Measurements from ENCODE around the gene CHAC1.

CHAC1 gene

DNA sequence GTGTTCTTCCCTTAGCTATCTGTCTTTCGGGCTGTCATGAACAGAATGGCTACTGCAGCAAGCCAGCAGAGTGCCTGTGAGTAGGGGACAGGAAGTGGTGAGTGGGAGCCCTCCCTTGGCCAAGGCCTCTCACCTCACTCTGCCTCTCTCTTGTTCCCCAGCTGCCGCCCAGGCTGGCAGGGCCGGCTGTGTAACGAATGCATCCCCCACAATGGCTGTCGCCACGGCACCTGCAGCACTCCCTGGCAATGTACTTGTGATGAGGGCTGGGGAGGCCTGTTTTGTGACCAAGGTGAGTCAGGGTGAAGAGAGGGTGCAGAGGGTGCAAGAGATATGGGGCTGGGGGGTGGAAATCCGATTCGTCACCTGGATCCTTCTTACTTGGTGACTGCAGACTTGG is 21.1 kb upstream of the CHAC1 start:
- Histone ChIP-seq H3K9me2 (replicated peaks; ENCODE audit: insufficient read depth, low read length) (no peaks in the 10 kb centered on the region), H3F3A (ENCODE audit: insufficient read depth) (no peaks in the 10 kb centered on the region), H3K27me3 (ENCODE audit: low read length) (no peaks in the 10 kb centered on the region), H3K4me3 (ENCODE audit: insufficient read depth, low read length, poor library complexity, severe bottlenecking) (no peak overlapping the region), H3K4me2 (ENCODE audit: low read depth, low read length, poor library complexity, severe bottlenecking) (no peak overlapping the region), H3K9ac (ENCODE audit: low read length) (no peak overlapping the region), H3K79me2 (ENCODE audit: insufficient read depth, low read length) (no peaks in the 10 kb centered on the region), H4K20me1 (ENCODE audit: low read depth, low read length) (no peaks in the 10 kb centered on the region), H3K27ac (ENCODE audit: low read depth, low read length) (no peak overlapping the region), H3K9me3 (ENCODE audit: insufficient read depth, low read length) (no peaks in the 10 kb centered on the region), H2AFZ (ENCODE audit: low read depth, low read length, severe bottlenecking) (no peak overlapping the region), H3K36me3 (ENCODE audit: low read length) (no peaks in the 10 kb centered on the region)
- TF ChIP-seq, protein P1, sequence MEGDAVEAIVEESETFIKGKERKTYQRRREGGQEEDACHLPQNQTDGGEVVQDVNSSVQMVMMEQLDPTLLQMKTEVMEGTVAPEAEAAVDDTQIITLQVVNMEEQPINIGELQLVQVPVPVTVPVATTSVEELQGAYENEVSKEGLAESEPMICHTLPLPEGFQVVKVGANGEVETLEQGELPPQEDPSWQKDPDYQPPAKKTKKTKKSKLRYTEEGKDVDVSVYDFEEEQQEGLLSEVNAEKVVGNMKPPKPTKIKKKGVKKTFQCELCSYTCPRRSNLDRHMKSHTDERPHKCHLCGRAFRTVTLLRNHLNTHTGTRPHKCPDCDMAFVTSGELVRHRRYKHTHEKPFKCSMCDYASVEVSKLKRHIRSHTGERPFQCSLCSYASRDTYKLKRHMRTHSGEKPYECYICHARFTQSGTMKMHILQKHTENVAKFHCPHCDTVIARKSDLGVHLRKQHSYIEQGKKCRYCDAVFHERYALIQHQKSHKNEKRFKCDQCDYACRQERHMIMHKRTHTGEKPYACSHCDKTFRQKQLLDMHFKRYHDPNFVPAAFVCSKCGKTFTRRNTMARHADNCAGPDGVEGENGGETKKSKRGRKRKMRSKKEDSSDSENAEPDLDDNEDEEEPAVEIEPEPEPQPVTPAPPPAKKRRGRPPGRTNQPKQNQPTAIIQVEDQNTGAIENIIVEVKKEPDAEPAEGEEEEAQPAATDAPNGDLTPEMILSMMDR (IDR thresholded peaks at IDR 0.05; ENCODE audit: insufficient read depth, low read length, poor library complexity, severe bottlenecking), result no peak
- no peak for TF ChIP-seq EZH2phosphoT487 (conservative IDR thresholded peaks at IDR 0.05; ENCODE audit: low read length)

DNA sequence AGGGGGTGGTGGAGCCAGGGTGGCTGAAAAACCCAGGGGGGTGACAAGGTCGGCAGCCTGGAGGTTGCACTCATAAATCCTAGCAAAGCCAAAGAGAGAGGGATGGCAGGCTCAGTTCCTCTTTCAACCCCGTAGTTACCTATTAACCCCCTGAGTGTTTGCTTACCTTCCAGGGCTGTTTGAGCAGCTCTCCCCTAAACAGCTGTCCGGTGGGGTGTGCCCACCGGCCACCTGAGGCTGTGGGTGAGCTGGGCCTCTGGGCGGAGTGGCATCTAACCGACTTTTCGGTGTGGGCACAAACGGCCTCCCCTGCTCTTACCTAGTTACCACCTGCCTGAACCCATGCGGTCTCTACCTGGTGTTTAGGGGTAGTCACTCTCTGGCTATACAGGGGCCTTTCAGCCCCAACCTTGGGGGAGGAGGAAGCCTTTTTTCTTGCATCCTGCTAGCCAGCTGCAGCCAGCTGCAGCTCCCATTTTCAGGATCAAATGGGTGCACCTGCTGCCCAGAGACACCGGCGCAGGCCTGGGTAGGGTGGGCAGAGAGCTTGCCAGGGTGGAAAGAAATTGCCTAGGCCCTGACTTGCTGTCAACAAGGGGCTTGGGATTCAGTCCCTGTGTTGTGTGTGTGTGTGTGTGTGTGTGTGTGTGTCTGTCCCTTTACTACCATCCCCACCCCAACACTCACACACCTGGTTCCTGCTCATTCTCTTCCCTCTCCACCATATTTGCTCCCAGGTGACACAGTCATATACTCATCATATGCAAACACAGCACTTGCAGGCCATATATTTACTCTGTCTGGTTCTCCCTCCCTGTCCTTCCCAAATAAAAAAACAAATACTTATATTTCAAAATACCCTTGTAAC is 20.4 kb upstream of the CHAC1 start:
- H3K79me2 ChIP-seq (ENCODE audit: insufficient read depth, low read length), result no peaks in the 10 kb centered on the region
- no peaks in the 10 kb centered on the region for H3K9me3 ChIP-seq (ENCODE audit: insufficient read depth, low read length)
- H3K27ac ChIP-seq (ENCODE audit: low read depth, low read length), result no peak overlapping the region
- no peak for TF ChIP-seq EZH2phosphoT487 (conservative IDR thresholded peaks at IDR 0.05; ENCODE audit: low read length)
- TF ChIP-seq, protein P1 (IDR thresholded peaks at IDR 0.05; ENCODE audit: insufficient read depth, low read length, poor library complexity, severe bottlenecking), result no peak
- no peak overlapping the region for H3K9ac ChIP-seq (ENCODE audit: low read length)
- no peaks in the 10 kb centered on the region for H3K36me3 ChIP-seq (ENCODE audit: low read length)
- no peaks in the 10 kb centered on the region for H3K9me2 ChIP-seq (replicated peaks; ENCODE audit: insufficient read depth, low read length)
- H3K4me2 ChIP-seq (ENCODE audit: low read depth, low read length, poor library complexity, severe bottlenecking), result no peak overlapping the region
- no peaks in the 10 kb centered on the region for H3K27me3 ChIP-seq (ENCODE audit: low read length)
- H3K4me3 ChIP-seq (ENCODE audit: insufficient read depth, low read length, poor library complexity, severe bottlenecking), result no peak overlapping the region
- H2AFZ ChIP-seq (ENCODE audit: low read depth, low read length, severe bottlenecking), result no peak overlapping the region
- H4K20me1 ChIP-seq (ENCODE audit: low read depth, low read length), result no peaks in the 10 kb centered on the region
- H3F3A ChIP-seq (ENCODE audit: insufficient read depth), result no peaks in the 10 kb centered on the region

DNA sequence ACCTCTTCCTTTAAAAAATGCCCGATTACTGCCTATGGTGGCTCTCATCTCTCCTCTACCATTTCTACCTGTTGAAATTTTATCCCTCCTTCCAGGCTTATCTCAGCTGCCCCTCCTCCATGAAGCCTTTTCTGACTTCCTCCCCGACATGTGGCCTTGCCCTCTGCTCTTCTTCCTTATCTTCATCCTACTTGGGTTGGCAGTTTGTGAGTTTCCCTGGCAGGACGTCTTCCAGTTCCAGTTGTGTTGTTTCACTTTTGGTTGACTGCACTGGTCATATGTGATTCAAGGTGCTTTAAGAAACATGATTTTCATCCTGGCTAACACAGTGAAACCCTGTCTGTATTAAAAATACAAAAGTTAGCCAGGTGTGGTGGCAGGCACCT is 19.8 kb upstream of the CHAC1 start:
- Histone ChIP-seq H3F3A (ENCODE audit: insufficient read depth) (no peaks in the 10 kb centered on the region), H4K20me1 (ENCODE audit: low read depth, low read length) (no peaks in the 10 kb centered on the region), H3K27ac (ENCODE audit: low read depth, low read length) (no peak overlapping the region), H3K9me3 (ENCODE audit: insufficient read depth, low read length) (no peaks in the 10 kb centered on the region), H3K27me3 (ENCODE audit: low read length) (no peaks in the 10 kb centered on the region), H3K79me2 (ENCODE audit: insufficient read depth, low read length) (no peaks in the 10 kb centered on the region), H3K4me3 (ENCODE audit: insufficient read depth, low read length, poor library complexity, severe bottlenecking) (no peak overlapping the region), H3K4me2 (ENCODE audit: low read depth, low read length, poor library complexity, severe bottlenecking) (no peak overlapping the region), H3K9me2 (replicated peaks; ENCODE audit: insufficient read depth, low read length) (no peaks in the 10 kb centered on the region), H2AFZ (ENCODE audit: low read depth, low read length, severe bottlenecking) (no peak overlapping the region), H3K36me3 (ENCODE audit: low read length) (no peaks in the 10 kb centered on the region), H3K9ac (ENCODE audit: low read length) (no peak overlapping the region)
- TF ChIP-seq EZH2phosphoT487 (conservative IDR thresholded peaks at IDR 0.05; ENCODE audit: low read length), result no peak
- TF ChIP-seq, protein P1 (IDR thresholded peaks at IDR 0.05; ENCODE audit: insufficient read depth, low read length, poor library complexity, severe bottlenecking), result no peak
